Heart left ventricle (tissue), 16 donors: Measurements from ENCODE around the gene SLC25A13. TPM values are rescaled to one million over a fixed set of nuclear protein-coding genes. Genes with fewer than 3 reads are reported as not detected.
A peak's percentile ranks its signal among the peaks of the same experiment; 100 is the strongest.

Source experiments
- ATAC-seq, 4 donors: fragments of 200-7000 bp; cut with Tn5 transposase; one replicate each; pipeline ENCODE4 v1.9.1; 2020 to 2022; ENCODE audit warnings: moderate library complexity in 4 of 4, mild to moderate bottlenecking in 3 of 4, moderate number of reproducible peaks in 1 of 4
- DNase-seq, 5 donors: peaks; one replicate each; pipeline ENCODE4 v3.0.0-alpha.2; 2020
- H3K27ac ChIP-seq, 12 donors: fragments of 200-600 bp; sonication (generic) in 4 of 12; one replicate each; pipeline versions ENCODE4 v1.5.0 to v1.8.0; 2016 to 2022; ENCODE audit warnings: mild to moderate bottlenecking in 2 of 12
- H3K27me3 ChIP-seq, 9 donors: fragments of 200-600 bp; sonication (generic) in 2 of 9; one replicate each; pipeline versions ENCODE4 v1.5.1 to v1.8.0; 2016 to 2022; ENCODE audit warnings: mild to moderate bottlenecking in 3 of 9
- H3K36me3 ChIP-seq, 9 donors: fragments of 200-600 bp; sonication (generic) in 2 of 9; one replicate each; pipeline versions ENCODE4 v1.5.0 to v1.8.0; 2018 to 2022; ENCODE audit warnings: mild to moderate bottlenecking in 2 of 9
- H3K4me1 ChIP-seq, 12 donors: fragments of 200-600 bp; sonication (generic) in 4 of 12; one replicate each; pipeline versions ENCODE4 v1.5.0 to v1.8.0; 2016 to 2022; ENCODE audit warnings: mild to moderate bottlenecking in 3 of 12
- H3K4me3 ChIP-seq, 12 donors: fragments of 200-600 bp; sonication (generic) in 4 of 12; one replicate each; pipeline versions ENCODE4 v1.5.0 to v1.8.0; 2017 to 2022; ENCODE audit warnings: mild to moderate bottlenecking in 9 of 12, moderate library complexity in 4 of 12
- H3K9me3 ChIP-seq, 12 donors: fragments of 200-600 bp; sonication (generic) in 4 of 12; one replicate each; pipeline versions ENCODE4 v1.5.0 to v1.8.0; 2016 to 2022; ENCODE audit warnings: mild to moderate bottlenecking in 1 of 12
- CTCF ChIP-seq, 12 donors: fragments of 200-600 bp; sonication (generic) in 4 of 12; IDR thresholded peaks; one replicate each; pipeline versions ENCODE4 v1.5.0 to v1.8.0; 2018 to 2022; ENCODE audit warnings: antibody characterized with exemption in 12 of 12, mild to moderate bottlenecking in 5 of 12
- POLR2A ChIP-seq, 2 donors: fragments of 450-650 bp; IDR thresholded peaks; one replicate each; pipeline ENCODE4 v1.6.1; 2017; ENCODE audit warnings: antibody characterized with exemption in 2 of 2, mild to moderate bottlenecking in 2 of 2, moderate library complexity in 2 of 2
- WGBS, 4 donors: extraction: QIAGEN DNeasy Blood & Tissue Kit in 2 of 4; methylation state at CpG; one replicate each; pipeline versions ENCODE4 v1.1.5 to v1.1.7; 2013 to 2018; 5-methylcytosine and 5-hydroxymethylcytosine counted together
- intact Hi-C, 10 donors: fragments of 100-400 bp; cut with DNase I; formaldehyde crosslinking; loops; one replicate each; pipeline versions ENCODE4 v1.11.1 to v1.14.2; 2022
- polyA plus RNA-seq, 2 donors: library from polyadenylated mRNA; stranded (reverse); fragments of 200-250 nt; gene quantifications; one replicate each; pipeline ENCODE4 v1.2.3, GENCODE V29; 2013
- total RNA-seq, 9 donors: library from RNA; depleted of rRNA in 2 of 9; stranded (reverse); fragments of >200 nt in 2 of 9; fragmentation: NEBNext Ultra II Directional in 3 of 9; extraction: Animal tissue kit (Norgen Biotek cat#: 25700) in 3 of 9; gene quantifications; one replicate each; pipeline versions ENCODE4 v1.1.0 to v1.2.4, GENCODE V29; 2016 to 2023
- donor health status: ischemic (EF 13 %, LVEDD 7.1; RV severe dilation, severe dysfunction).
- donor health status: healthy with polysubstance abuse.
- donor health status: DM: no; HTN: yes; CAD: no.
- donor health status: DM: no; HTN: no; CAD: no.
- donor health status: ischemic (EF 25% LVEDD 6.9; RV normal size, moderate dysfunction).
- donor health status: ischemic (EF 25% LVEDD 5.7; RV mildly dilated, moderate dysfunction).
- donor health status: healthy.
- donor health status: DM: yes; HTN: yes; CAD: no.
- donor health status: ischemic (EF 35%, LVEDD 5.7; RV mildly dilated, moderate dysfunction).
- donor health status: nonischemic (EF 11% LVEDD 7.7; RV severe dilation, severe dysfunction).
- donor health status: DM: yes; HTN: yes; CAD: no.
- donor health status: PGD.
- donor health status: ischemic (EF 29% LVEDD 5.4; RV normal size, mild dysfunction).
- donor health status: nonischemic (EF 23%, LVEDD 6.1; RV moderate dilation, normal function).

SLC25A13 gene
- total and polyA plus RNA-seq, 11 donors, result 3.7 to 17.9 (median 11.4) TPM

GRCh38 chr7:96315125-96315512 is 6.8 kb downstream of the SLC25A13 start:
- Histone ChIP-seq H3K36me3 (peaks cover 0 to 7% (median 0%) of the 10 kb centered on the region in 9 donors), H3K27ac (no peak overlapping the region), H3K27me3 (no peaks in the 10 kb centered on the region), H3K4me1 (peaks cover 3 to 79% (median 53%) of the 10 kb centered on the region in 12 donors), H3K4me3 (no peak overlapping the region), H3K9me3 (no peaks in the 10 kb centered on the region)
- TF ChIP-seq CTCF (IDR thresholded peaks at IDR 0.05) (no peak), POLR2A (IDR thresholded peaks at IDR 0.05) (no peak)
- ATAC-seq (peak in 2 of 4 donors; percentile 28 to 37), DNase-seq (no peak)
- intact Hi-C loops, result loop anchor here in 2 of 10 donors (5.0 to 10.0 kb wide), 2 partner anchors 78 to 380 kb away; no protein-coding TSS in a partner anchor

- H3K27me3 ChIP-seq, result no peaks in the 10 kb centered on the region
- peaks cover 0 to 7% (median 0%) of the 10 kb centered on the region in 9 donors for H3K36me3 ChIP-seq
- WGBS, 4 donors, result 88 to 94% (median 93%) methylated on average over 4 of the region's 4 CpGs
- no peak overlapping the region for H3K27ac ChIP-seq
- ATAC-seq (no peak), DNase-seq (no peak)
- intact Hi-C loops, result loop anchor here in 2 of 10 donors (5.0 to 10.0 kb wide), 2 partner anchors 77 to 380 kb away; no protein-coding TSS in a partner anchor
- no peak overlapping the region for H3K4me3 ChIP-seq
- peaks cover 3 to 79% (median 53%) of the 10 kb centered on the region in 12 donors for H3K4me1 ChIP-seq
- H3K9me3 ChIP-seq, result no peaks in the 10 kb centered on the region
- TF ChIP-seq POLR2A (IDR thresholded peaks at IDR 0.05), result no peak
- TF ChIP-seq CTCF (IDR thresholded peaks at IDR 0.05), result no peak
Observed at GRCh38 chr7:96314402-96315124, 7.3 kb downstream of the SLC25A13 start.

GRCh38 chr7:96313940-96314339 is 8.0 kb downstream of the SLC25A13 start:
- WGBS, 4 donors, result 80 to 90% (median 86%) methylated on average over 3 of the region's 3 CpGs
- no peak overlapping the region for H3K4me3 ChIP-seq
- ATAC-seq (no peak), DNase-seq (no peak)
- no peak for TF ChIP-seq POLR2A (IDR thresholded peaks at IDR 0.05)
- TF ChIP-seq CTCF (IDR thresholded peaks at IDR 0.05), result no peak
- H3K36me3 ChIP-seq, result peaks cover 0 to 7% (median 0%) of the 10 kb centered on the region in 9 donors
- H3K27ac ChIP-seq, result no peak overlapping the region
- no peaks in the 10 kb centered on the region for H3K9me3 ChIP-seq
- peaks cover 1 to 79% (median 51%) of the 10 kb centered on the region in 12 donors for H3K4me1 ChIP-seq
- intact Hi-C loops, result loop anchor here in 1 of 10 donors (10.0 kb wide), 1 partner anchor 381 kb away; no protein-coding TSS in a partner anchor
- no peaks in the 10 kb centered on the region for H3K27me3 ChIP-seq

GRCh38 chr7:96312502-96312901 is 9.4 kb downstream of the SLC25A13 start:
- intact Hi-C loops, result loop anchor here in 1 of 10 donors (10.0 kb wide), 1 partner anchor 382 kb away; no protein-coding TSS in a partner anchor

More at GRCh38 chr7:96312502-96312901, 9.4 kb downstream of the SLC25A13 start:
- peaks cover 0 to 7% (median 0%) of the 10 kb centered on the region in 9 donors for H3K36me3 ChIP-seq
- WGBS, 4 donors, result 64 to 75% (median 69%) methylated on average over 4 of the region's 4 CpGs
- no peak overlapping the region for H3K4me3 ChIP-seq
- peak in 3 of 4 donors; percentile 21 to 48 (median 29) for ATAC-seq
- peaks cover 0 to 77% (median 45%) of the 10 kb centered on the region in 12 donors for H3K4me1 ChIP-seq
- peak overlapping the region in 7 of 12 donors; percentile 7 to 51 (median 37) for H3K27ac ChIP-seq
- H3K27me3 ChIP-seq, result no peaks in the 10 kb centered on the region
- H3K9me3 ChIP-seq, result no peaks in the 10 kb centered on the region
- DNase-seq, result no peak
- TF ChIP-seq POLR2A (IDR thresholded peaks at IDR 0.05) (no peak), CTCF (IDR thresholded peaks at IDR 0.05) (no peak)
